Endothelial cell of umbilical vein (primary cell): ENCODE data around the gene NDUFAF8. TPM values are rescaled to one million over a fixed set of nuclear protein-coding genes. Genes with fewer than 3 reads are reported as not detected.

Source experiments
- BruUV-seq: library from RNA; stranded (reverse); fragments of 400-500 nt; replicated peaks from 2 replicates; lab custom pipeline; 2021; lab: Mats Ljungman, UMichigan
- CTCF ChIA-PET: fragments of 300-600, 350-600 bp; sonication (Branson Sonifier 250); formaldehyde crosslinking; loops from one replicate; lab custom pipeline; 2021; ENCODE audit warnings: antibody characterized with exemption, inconsistent platforms; lab: Charles Lee
- POLR2A ChIA-PET: fragments of 300-600, 350-600 bp; sonication (Branson Sonifier 250); formaldehyde crosslinking; loops from one replicate; lab custom pipeline; 2021; ENCODE audit warnings: antibody characterized with exemption, inconsistent platforms; lab: Charles Lee
- DNase-seq: peaks from one replicate; pipeline ENCODE4 v3.0.0-alpha.2; 2011; ENCODE audit warnings: low read depth, low spot score
- FAIRE-seq: peaks from 2 replicates; lab custom pipeline; 2011; peaks lifted over from hg19 to GRCh38; lab: Jason Lieb, UNC
- H2AFZ ChIP-seq: 2 replicates; pipeline ENCODE4 v1.6.0; 2012; ENCODE audit warnings: low read depth, low read length, control low read depth, inconsistent platforms
- H3K27ac ChIP-seq: 2 replicates; pipeline ENCODE4 v1.5.1; 2011; ENCODE audit warnings: low read depth, mild to moderate bottlenecking, control low read depth, low read length, moderate library complexity; ENCODE audit not compliant: insufficient read depth
- H3K27me3 ChIP-seq, 2 experiments: 2 replicates each; pipeline versions ENCODE4 v1.6.0 to v1.6.1; 2011; ENCODE audit warnings: low read length in 2 of 2, mixed read lengths in 1 of 2; ENCODE audit not compliant: control insufficient read depth in 2 of 2, insufficient read depth in 2 of 2
- H3K36me3 ChIP-seq, 2 experiments: 2 replicates in 1 of 2; 3 replicates in 1 of 2; pipeline ENCODE4 v1.5.1; 2011; ENCODE audit warnings: low read length in 2 of 2, mild to moderate bottlenecking in 1 of 2, moderate library complexity in 1 of 2; ENCODE audit not compliant: control insufficient read depth in 2 of 2, insufficient read depth in 2 of 2; ENCODE audit errors: extremely low read depth in 1 of 2
- H3K4me1 ChIP-seq: 3 replicates; pipeline ENCODE4 v1.5.1; 2011; ENCODE audit warnings: mild to moderate bottlenecking, low read length; ENCODE audit not compliant: control insufficient read depth, insufficient read depth; ENCODE audit errors: extremely low read depth
- H3K4me2 ChIP-seq: 2 replicates; pipeline ENCODE4 v1.6.1; 2011; ENCODE audit warnings: low read length, control low read depth, mixed read lengths; ENCODE audit not compliant: insufficient read depth
- H3K4me3 ChIP-seq, 3 experiments: fragments of 200-600 bp in 1 of 3; sonication (generic), shearing (Covaris generic) in 1 of 3; replicated peaks in 1 of 3; 2 replicates each; pipeline ENCODE4 v1.5.1; 2011 to 2016; ENCODE audit warnings: control low read depth in 3 of 3, low read length in 3 of 3, mild to moderate bottlenecking in 2 of 3, inconsistent platforms in 1 of 3, low read depth in 1 of 3, moderate library complexity in 1 of 3; ENCODE audit not compliant: insufficient read depth in 1 of 3
- H3K79me2 ChIP-seq: 2 replicates; pipeline ENCODE4 v1.6.0; 2012; ENCODE audit warnings: low read length, inconsistent platforms; ENCODE audit not compliant: control insufficient read depth, insufficient read depth
- H3K9ac ChIP-seq: replicated peaks from 2 replicates; pipeline ENCODE3; 2011; ENCODE audit warnings: low read length, control low read depth; ENCODE audit not compliant: insufficient read depth; ENCODE audit errors: extremely low read depth
- H3K9me1 ChIP-seq: replicated peaks from 3 replicates; pipeline ENCODE4 v1.6.0; 2011; ENCODE audit warnings: mild to moderate bottlenecking, low read length; ENCODE audit not compliant: control insufficient read depth, insufficient read depth; ENCODE audit errors: extremely low read depth
- H3K9me3 ChIP-seq: replicated peaks from 2 replicates; pipeline ENCODE4 v1.5.1; 2012; ENCODE audit warnings: low read length, inconsistent platforms; ENCODE audit not compliant: control insufficient read depth, insufficient read depth
- H4K20me1 ChIP-seq: replicated peaks from 2 replicates; pipeline ENCODE3; 2011; ENCODE audit warnings: mild to moderate bottlenecking, low read length; ENCODE audit not compliant: control insufficient read depth, insufficient read depth; ENCODE audit errors: extremely low read depth
- EZH2 ChIP-seq: IDR thresholded peaks from 2 replicates; pipeline ENCODE4 v1.6.1; 2012; ENCODE audit warnings: borderline replicate concordance, low read depth, mild to moderate bottlenecking, moderate library complexity, low read length, inconsistent platforms; ENCODE audit not compliant: severe bottlenecking
- FOS ChIP-seq: IDR thresholded peaks from 2 replicates; pipeline ENCODE4 v1.6.1; 2011; ENCODE audit warnings: mild to moderate bottlenecking, low read length, moderate library complexity, borderline replicate concordance; ENCODE audit not compliant: insufficient read depth
- GATA2 ChIP-seq: IDR thresholded peaks from 2 replicates; pipeline ENCODE4 v1.7.0; 2011; ENCODE audit warnings: low read depth, mild to moderate bottlenecking, moderate library complexity, mixed read lengths, low read length; ENCODE audit not compliant: insufficient read length, insufficient read depth
- JUN ChIP-seq: IDR thresholded peaks from 2 replicates; pipeline ENCODE4 v1.6.1; 2011; ENCODE audit warnings: borderline replicate concordance, low read depth; ENCODE audit not compliant: insufficient read length, insufficient read depth
- POLR2A ChIP-seq: IDR thresholded peaks from 2 replicates; pipeline ENCODE4 v1.6.1; 2012; ENCODE audit warnings: low read depth, mild to moderate bottlenecking, control low read depth, low read length
- POLR2AphosphoS5 ChIP-seq: IDR thresholded peaks from 2 replicates; pipeline ENCODE4 v1.6.1; 2012; ENCODE audit warnings: low read depth, mild to moderate bottlenecking, control low read depth, low read length, moderate library complexity; ENCODE audit not compliant: insufficient read depth
- dilution Hi-C: fragments of 300-500 bp; cut with MboI; formaldehyde crosslinking; loops from one replicate; pipeline ENCODE4 v1.15.0; 2019; ENCODE audit warnings: low sequenced_read_pairs; ENCODE audit not compliant: extremely low pct_ligation_motif_present
- intact Hi-C: fragments of 100-400 bp; cut with micrococcal nuclease; formaldehyde crosslinking; loops from one replicate; pipeline ENCODE4 v1.10.0; 2022
- polyA plus RNA-seq, 4 experiments: library from polyadenylated mRNA; depleted of rRNA in 3 of 4; stranded (reverse) in 3 of 4; unstranded in 1 of 4; fragments of >200 nt; gene quantifications; 2 replicates each; pipeline versions ENCODE4 v1.2.1 to v1.2.3, GENCODE V29; 2011 to 2012; ENCODE audit warnings: missing spikeins in 1 of 4
- total RNA-seq: library from RNA; stranded (reverse); gene quantifications from 2 replicates; pipeline ENCODE4 v1.2.3, GENCODE V29; 2021
- TF ChIP-seq, protein P1 (sequence below): IDR thresholded peaks from 2 replicates; pipeline ENCODE4 v1.6.1; 2011; ENCODE audit not compliant: insufficient read depth, insufficient read length
- TF ChIP-seq, protein P2 (sequence below), 2 donors: IDR thresholded peaks; 1 replicate in 1 of 2; 2 replicates in 1 of 2; pipeline ENCODE4 v1.5.1; 2011; ENCODE audit warnings: low read length in 2 of 2, mild to moderate bottlenecking in 2 of 2, moderate library complexity in 2 of 2, control low read depth in 1 of 2, inconsistent platforms in 1 of 2, low read depth in 1 of 2; ENCODE audit not compliant: insufficient read depth in 1 of 2; ENCODE audit errors: extremely low read depth in 1 of 2

The NDUFAF8 gene
- total and polyA plus RNA-seq, 2 donors (not counting 3 experiments of a cell fraction or from before 2014, with no cell fraction given) = 61.5 to 83.9 TPM

DNA sequence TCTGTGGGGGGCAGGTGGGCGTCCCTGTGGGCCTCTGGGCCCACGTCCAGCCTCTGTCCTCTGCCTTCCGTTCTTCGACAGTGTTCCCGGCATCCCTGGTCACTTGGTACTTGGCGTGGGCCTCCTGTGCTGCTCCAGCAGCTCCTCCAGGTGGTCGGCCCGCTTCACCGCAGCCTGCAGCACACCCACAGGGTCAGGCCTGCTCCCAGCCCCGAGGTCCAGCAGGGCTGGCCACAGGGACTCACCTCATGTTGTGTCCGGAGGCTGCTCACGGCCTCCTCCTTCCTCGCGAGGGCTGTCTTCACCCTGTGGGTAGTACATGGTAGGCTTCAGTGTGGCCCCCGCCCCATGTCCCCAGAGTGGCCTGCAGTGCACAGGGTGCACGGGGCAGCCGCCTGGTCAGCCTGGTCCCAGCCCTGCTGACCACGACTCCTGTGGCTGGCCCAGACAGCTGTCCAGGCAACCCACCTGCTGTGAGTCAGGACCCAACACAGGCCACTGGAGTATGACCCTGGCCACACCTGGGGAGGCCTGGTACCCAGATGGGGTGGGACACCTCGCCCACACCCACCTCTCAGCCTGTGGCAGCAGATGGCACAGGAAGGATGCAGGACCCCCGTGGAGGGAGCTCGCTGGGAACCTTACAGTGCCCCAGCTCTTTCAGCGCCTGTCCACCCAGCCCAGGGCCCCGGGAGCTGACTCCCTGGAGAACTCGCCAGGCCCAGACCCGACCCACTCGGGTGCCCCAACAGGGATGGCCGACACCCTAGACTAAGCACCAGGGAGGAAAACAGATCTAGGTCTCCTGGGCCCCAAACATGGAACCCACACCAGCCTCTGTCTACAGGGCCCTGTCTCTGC, 49.2 kb upstream of the NDUFAF8 start:
- H3K27ac ChIP-seq = no peak overlapping the region
- no TSS peak for BruUV-seq
- no peak overlapping the region for H3K9ac ChIP-seq
- no peak overlapping the region for H3K4me3 ChIP-seq
- CTCF ChIA-PET = interaction anchor here (1.0 to 5.5 kb wide), 4 partner anchors 9 to 48 kb away, joined by 3 to 40 read pairs (median 4); no protein-coding TSS in a partner anchor
- intact Hi-C loops (loop anchor here (1.0 kb wide), 1 partner anchor 48 kb away; no protein-coding TSS in a partner anchor), dilution Hi-C loops (no loop called here)
- TF ChIP-seq GATA2 (no peak), FOS (no peak), EZH2 (no peak), POLR2AphosphoS5 (no peak), POLR2A (no peak), JUN (no peak)
- TF ChIP-seq, protein P1, sequence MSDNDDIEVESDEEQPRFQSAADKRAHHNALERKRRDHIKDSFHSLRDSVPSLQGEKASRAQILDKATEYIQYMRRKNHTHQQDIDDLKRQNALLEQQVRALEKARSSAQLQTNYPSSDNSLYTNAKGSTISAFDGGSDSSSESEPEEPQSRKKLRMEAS = no peak
- TF ChIP-seq, protein P2, sequence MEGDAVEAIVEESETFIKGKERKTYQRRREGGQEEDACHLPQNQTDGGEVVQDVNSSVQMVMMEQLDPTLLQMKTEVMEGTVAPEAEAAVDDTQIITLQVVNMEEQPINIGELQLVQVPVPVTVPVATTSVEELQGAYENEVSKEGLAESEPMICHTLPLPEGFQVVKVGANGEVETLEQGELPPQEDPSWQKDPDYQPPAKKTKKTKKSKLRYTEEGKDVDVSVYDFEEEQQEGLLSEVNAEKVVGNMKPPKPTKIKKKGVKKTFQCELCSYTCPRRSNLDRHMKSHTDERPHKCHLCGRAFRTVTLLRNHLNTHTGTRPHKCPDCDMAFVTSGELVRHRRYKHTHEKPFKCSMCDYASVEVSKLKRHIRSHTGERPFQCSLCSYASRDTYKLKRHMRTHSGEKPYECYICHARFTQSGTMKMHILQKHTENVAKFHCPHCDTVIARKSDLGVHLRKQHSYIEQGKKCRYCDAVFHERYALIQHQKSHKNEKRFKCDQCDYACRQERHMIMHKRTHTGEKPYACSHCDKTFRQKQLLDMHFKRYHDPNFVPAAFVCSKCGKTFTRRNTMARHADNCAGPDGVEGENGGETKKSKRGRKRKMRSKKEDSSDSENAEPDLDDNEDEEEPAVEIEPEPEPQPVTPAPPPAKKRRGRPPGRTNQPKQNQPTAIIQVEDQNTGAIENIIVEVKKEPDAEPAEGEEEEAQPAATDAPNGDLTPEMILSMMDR (IDR thresholded peaks at IDR 0.05; ENCODE audit: extremely low read depth in 1 of 2, insufficient read depth in 1 of 2, low read depth in 1 of 2, low read length in 2 of 2) = peak in 1 of 2 donors; percentile 32
- no peaks in the 10 kb centered on the region for H4K20me1 ChIP-seq
- H3K27me3 ChIP-seq = no peaks in the 10 kb centered on the region
- no peaks in the 10 kb centered on the region for H3K9me3 ChIP-seq
- H3K79me2 ChIP-seq = no peaks in the 10 kb centered on the region
- FAIRE-seq (peak; percentile 21), DNase-seq (no peak)
- POLR2A ChIA-PET = no interaction called here
- no peak overlapping the region for H2AFZ ChIP-seq
- H3K36me3 ChIP-seq = peaks cover 0 to 5% of the 10 kb centered on the region in 2 experiments
- no peaks in the 10 kb centered on the region for H3K4me1 ChIP-seq
- H3K4me2 ChIP-seq = no peak overlapping the region
- H3K9me1 ChIP-seq = no peaks in the 10 kb centered on the region
